Right atrium auricular region (tissue), 2 donors: ENCODE results near the gene DNAJC3. TPM values are rescaled to one million over a fixed set of nuclear protein-coding genes. Genes with fewer than 3 reads are reported as not detected.
"Not testable (repeated sequence)": the region's sequence is repeated elsewhere in the genome, so short reads cannot be mapped to it uniquely, and the experiment has no call there.

ENCODE experiments used
- DNase-seq: peaks from one replicate; pipeline ENCODE4 v3.0.0-alpha.2; 2019; ENCODE audit warnings: low spot score
- H3K27ac ChIP-seq, 2 donors: fragments of 200-600 bp; sonication (generic); 1 replicate in 1 of 2; 2 replicates in 1 of 2; pipeline ENCODE4 v1.5.1; 2016 to 2019
- H3K27me3 ChIP-seq, 2 donors: fragments of 200-600 bp; sonication (generic); one replicate each; pipeline versions ENCODE4 v1.5.1 to v1.6.0; 2017 to 2019
- H3K36me3 ChIP-seq: fragments of 200-600 bp; sonication (generic); one replicate; pipeline ENCODE4 v1.5.1; 2016
- H3K4me1 ChIP-seq, 2 donors: fragments of 200-600 bp; sonication (generic); one replicate each; pipeline versions ENCODE4 v1.5.1 to v1.6.0; 2017 to 2019
- H3K4me3 ChIP-seq, 2 donors: fragments of 200-600 bp; sonication (generic); 1 replicate in 1 of 2; 2 replicates in 1 of 2; pipeline ENCODE4 v1.5.1; 2017 to 2019; ENCODE audit warnings: mild to moderate bottlenecking in 1 of 2, moderate library complexity in 1 of 2
- H3K9me3 ChIP-seq, 2 donors: fragments of 200-600 bp; sonication (generic); one replicate each; pipeline ENCODE4 v1.5.1; 2019
- total RNA-seq, 2 donors: library from RNA; depleted of rRNA; stranded (reverse); fragments of >200 nt; gene quantifications; one replicate each; pipeline ENCODE4 v1.1.0, GENCODE V29; 2016
- TF ChIP-seq, protein P1 (sequence below), 2 donors: fragments of 200-600 bp; sonication (generic); IDR thresholded peaks; one replicate each; pipeline ENCODE4 v1.5.1; 2019; ENCODE audit warnings: antibody characterized with exemption in 2 of 2

Gene DNAJC3
- total RNA-seq, 2 donors from 2014 or later: 32.6 to 37.7 TPM

DNA sequence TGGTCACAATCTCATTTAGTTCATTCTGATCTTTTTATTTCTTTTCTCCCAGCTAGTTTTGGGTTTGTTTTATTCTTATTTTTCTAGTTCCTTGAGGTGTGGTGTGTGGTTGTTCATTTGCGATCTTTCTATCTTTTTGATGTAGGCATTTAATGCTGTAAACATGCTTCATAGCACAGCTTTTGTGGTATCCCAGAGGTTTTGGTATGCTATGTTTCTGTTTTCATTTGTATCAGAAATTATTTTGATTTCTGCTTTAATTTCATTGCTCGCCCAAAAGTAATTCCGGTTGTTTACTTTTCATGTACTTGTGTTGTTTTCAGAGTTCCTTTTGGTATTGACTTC, 12.6 kb downstream of the DNAJC3 start:
- TF ChIP-seq, protein P1, sequence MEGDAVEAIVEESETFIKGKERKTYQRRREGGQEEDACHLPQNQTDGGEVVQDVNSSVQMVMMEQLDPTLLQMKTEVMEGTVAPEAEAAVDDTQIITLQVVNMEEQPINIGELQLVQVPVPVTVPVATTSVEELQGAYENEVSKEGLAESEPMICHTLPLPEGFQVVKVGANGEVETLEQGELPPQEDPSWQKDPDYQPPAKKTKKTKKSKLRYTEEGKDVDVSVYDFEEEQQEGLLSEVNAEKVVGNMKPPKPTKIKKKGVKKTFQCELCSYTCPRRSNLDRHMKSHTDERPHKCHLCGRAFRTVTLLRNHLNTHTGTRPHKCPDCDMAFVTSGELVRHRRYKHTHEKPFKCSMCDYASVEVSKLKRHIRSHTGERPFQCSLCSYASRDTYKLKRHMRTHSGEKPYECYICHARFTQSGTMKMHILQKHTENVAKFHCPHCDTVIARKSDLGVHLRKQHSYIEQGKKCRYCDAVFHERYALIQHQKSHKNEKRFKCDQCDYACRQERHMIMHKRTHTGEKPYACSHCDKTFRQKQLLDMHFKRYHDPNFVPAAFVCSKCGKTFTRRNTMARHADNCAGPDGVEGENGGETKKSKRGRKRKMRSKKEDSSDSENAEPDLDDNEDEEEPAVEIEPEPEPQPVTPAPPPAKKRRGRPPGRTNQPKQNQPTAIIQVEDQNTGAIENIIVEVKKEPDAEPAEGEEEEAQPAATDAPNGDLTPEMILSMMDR (IDR thresholded peaks at IDR 0.05): no peak
- Histone ChIP-seq H3K27ac (no peak overlapping the region), H3K9me3 (no peaks in the 10 kb centered on the region), H3K36me3 (no peaks in the 10 kb centered on the region), H3K4me1 (peaks cover 0 to 9% of the 10 kb centered on the region in 2 donors), H3K4me3 (no peak overlapping the region), H3K27me3 (no peaks in the 10 kb centered on the region)
- DNase-seq: no peak

DNA sequence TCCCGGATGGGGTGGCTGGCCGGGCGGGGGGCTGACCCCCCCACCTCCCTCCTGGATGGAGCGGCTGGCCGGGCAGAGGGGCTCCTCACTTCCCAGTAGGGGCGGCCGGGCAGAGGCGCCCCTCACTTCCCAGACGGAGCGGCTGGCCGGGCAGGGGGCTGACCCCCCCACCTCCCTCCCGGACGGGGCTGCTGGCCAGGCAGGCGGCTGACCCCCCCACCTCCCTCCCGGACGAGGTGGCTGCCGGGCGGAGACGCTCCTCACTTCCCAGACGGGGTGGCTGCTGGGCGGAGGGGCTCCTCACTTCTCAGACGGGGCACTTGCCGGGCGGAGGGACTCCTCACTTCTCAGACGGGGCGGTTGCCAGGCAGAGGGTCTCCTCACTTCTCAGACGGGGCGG, 14.0 kb downstream of the DNAJC3 start:
- not testable (repeated sequence) for H3K27ac ChIP-seq, H3K4me3 ChIP-seq, H3K9me3 ChIP-seq, H3K27me3 ChIP-seq, H3K36me3 ChIP-seq, H3K4me1 ChIP-seq, DNase-seq

DNA sequence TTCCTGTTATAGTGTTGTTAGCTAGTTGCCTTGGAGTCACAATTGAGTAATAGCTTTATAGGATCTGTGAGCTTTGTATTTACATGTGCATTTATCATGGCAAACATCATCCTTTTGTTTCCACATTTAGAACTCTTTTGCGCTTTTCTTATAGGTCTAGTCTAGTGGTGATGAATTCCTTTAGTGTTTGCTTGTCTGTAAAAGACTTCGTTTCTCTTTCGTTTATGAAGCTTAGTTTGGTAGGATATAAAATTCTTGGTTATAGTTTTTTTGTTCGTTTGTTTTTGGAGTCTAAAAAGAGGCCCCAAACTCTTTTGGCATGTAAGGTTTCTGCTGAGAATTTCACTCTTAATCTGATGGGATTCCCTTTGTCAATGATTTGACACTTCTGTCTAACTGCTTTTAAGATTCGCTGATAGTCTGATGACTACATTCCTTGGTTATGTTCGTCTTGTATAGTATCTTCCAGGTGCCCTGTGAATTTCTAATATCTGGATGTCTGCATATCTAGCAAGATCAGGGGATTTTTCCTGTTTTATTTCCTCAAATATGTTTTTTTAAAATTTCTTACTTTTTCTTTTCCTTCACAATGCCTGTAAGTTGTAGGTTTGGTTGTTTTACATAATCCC, 20.2 kb downstream of the DNAJC3 start:
- Histone ChIP-seq H3K27me3 (no peaks in the 10 kb centered on the region), H3K27ac (no peak overlapping the region), H3K36me3 (no peaks in the 10 kb centered on the region)

DNA sequence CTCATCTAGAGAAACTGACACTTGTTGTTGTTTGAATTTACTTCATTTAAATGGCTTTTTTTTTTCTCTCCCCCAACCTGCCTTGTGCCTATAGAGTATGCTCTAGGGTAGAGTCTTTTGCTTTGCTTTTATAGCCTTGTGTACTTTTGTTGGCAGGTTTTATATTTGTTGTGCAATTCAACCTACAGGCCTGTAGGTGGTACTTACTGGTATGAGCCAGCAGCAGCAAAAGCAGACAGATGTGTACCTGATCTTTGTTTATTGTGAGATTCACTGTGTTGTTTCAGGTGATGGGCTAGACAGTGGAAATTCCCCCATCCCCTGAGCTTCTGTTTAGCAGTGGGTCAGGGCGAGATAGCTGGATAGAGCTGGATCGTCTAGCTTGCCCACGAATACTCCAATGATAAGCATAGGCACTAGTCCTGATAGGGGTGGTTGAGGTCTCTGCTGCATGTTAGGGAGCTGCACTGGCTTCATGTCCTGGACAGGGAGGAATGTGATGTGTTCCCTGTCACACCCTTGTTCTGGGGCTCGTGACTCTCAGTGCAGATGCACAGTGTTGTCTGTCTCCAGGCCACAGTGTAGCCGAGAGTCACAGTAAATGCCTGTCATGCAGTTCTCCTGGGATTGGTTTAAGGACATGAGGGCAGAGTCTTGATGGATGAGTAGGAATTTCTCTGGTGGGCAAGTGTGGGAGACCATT, 21.3 kb downstream of the DNAJC3 start:
- no peak for DNase-seq
- TF ChIP-seq, protein P1 (IDR thresholded peaks at IDR 0.05): peak in 1 of 2 donors; percentile 23
- Histone ChIP-seq H3K27me3 (no peaks in the 10 kb centered on the region), H3K9me3 (peaks cover 0 to 11% of the 10 kb centered on the region in 2 donors), H3K27ac (no peak overlapping the region), H3K4me3 (no peak overlapping the region), H3K4me1 (peaks cover 0 to 10% of the 10 kb centered on the region in 2 donors), H3K36me3 (no peaks in the 10 kb centered on the region)

More for the DNA sequence above, 20.2 kb downstream of the DNAJC3 start:
- no peak overlapping the region for H3K4me3 ChIP-seq
- H3K4me1 ChIP-seq: peaks cover 0 to 10% of the 10 kb centered on the region in 2 donors
- no peak for DNase-seq
- H3K9me3 ChIP-seq: peaks cover 0 to 11% of the 10 kb centered on the region in 2 donors
- TF ChIP-seq, protein P1 (IDR thresholded peaks at IDR 0.05): no peak

DNA sequence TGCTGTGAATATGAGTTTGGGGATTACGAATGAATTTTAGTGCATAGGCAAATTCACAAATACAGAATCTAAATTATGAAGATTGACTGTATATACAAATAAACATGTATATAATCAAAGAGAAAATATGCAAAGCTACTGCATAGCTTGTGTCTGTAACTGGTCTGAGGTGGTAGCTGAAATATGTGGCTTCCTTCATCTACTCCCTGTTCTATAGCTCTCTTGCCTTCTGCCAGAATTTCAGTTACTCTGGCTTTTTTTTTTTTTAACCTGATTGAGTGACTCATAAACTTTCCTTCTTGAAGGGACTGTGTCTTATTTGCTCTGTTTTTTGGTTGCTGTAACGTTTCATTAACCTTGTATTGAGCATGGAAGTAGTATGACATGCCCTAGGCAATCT, 26.6 kb downstream of the DNAJC3 start:
- Histone ChIP-seq H3K4me1 (peaks cover 0 to 3% of the 10 kb centered on the region in 2 donors), H3K27me3 (no peaks in the 10 kb centered on the region), H3K36me3 (no peaks in the 10 kb centered on the region), H3K27ac (no peak overlapping the region), H3K4me3 (no peak overlapping the region), H3K9me3 (no peaks in the 10 kb centered on the region)
- no peak for DNase-seq
- TF ChIP-seq, protein P1 (IDR thresholded peaks at IDR 0.05): no peak

DNA sequence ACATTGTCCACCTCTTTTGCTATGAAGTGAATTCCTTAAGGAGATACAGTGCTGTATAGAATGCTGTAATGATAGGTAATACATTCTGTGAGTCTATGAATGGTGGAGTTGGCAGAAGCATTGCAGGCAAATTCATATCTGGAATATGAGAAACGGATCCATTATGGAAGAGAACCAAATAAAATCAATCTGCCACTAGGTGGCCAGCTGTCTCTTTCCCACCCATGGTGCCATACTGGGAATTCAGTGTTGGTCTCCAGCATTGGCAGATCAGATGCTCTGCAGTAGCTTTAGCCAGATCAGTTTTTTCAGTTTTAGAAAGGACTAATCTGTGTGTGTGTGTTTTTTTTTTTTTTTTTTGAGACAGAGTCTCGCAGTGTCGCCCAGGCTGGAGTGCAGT, 27.6 kb downstream of the DNAJC3 start:
- TF ChIP-seq, protein P1 (IDR thresholded peaks at IDR 0.05): peak in 1 of 2 donors; percentile 32
- no peak overlapping the region for H3K4me3 ChIP-seq
- no peak overlapping the region for H3K27ac ChIP-seq
- no peaks in the 10 kb centered on the region for H3K4me1 ChIP-seq
- H3K9me3 ChIP-seq: no peaks in the 10 kb centered on the region
- DNase-seq: no peak
- no peaks in the 10 kb centered on the region for H3K36me3 ChIP-seq
- no peaks in the 10 kb centered on the region for H3K27me3 ChIP-seq
